Osteoblast (primary cell): ENCODE measurements around the gene TCF12. TPM values are rescaled to one million over a fixed set of nuclear protein-coding genes. Genes with fewer than 3 reads are reported as not detected.

Source experiments
- DNase-seq: peaks from one replicate; pipeline ENCODE4 v3.0.0; 2011; ENCODE audit warnings: low spot score, mixed read lengths; ENCODE audit not compliant: insufficient read length; ENCODE audit errors: missing footprints
- H2AFZ ChIP-seq: 2 replicates; pipeline ENCODE4 v1.6.0; 2011; ENCODE audit warnings: mild to moderate bottlenecking, low read length
- H3K27ac ChIP-seq: 2 replicates; pipeline ENCODE4 v1.5.1; 2011; ENCODE audit warnings: mild to moderate bottlenecking, low read depth, low read length, moderate library complexity
- H3K27me3 ChIP-seq: 2 replicates; pipeline ENCODE4 v1.6.0; 2012; ENCODE audit warnings: mild to moderate bottlenecking, control low read depth, inconsistent platforms, low read length, moderate library complexity; ENCODE audit not compliant: insufficient read depth
- H3K36me3 ChIP-seq: 2 replicates; pipeline ENCODE4 v1.5.1; 2011; ENCODE audit warnings: mild to moderate bottlenecking, low read length, control low read depth, moderate library complexity; ENCODE audit not compliant: insufficient read depth
- H3K4me1 ChIP-seq: 2 replicates; pipeline ENCODE4 v1.5.1; 2011; ENCODE audit warnings: mild to moderate bottlenecking, low read length, control low read depth, moderate library complexity; ENCODE audit not compliant: insufficient read depth
- H3K4me2 ChIP-seq: 2 replicates; pipeline ENCODE4 v1.6.0; 2011; ENCODE audit warnings: mild to moderate bottlenecking, low read length; ENCODE audit not compliant: insufficient read depth
- H3K4me3 ChIP-seq: fragments of 200-600 bp; sonication (generic); 3 replicates; pipeline ENCODE4 v1.5.1; 2012; ENCODE audit warnings: mild to moderate bottlenecking, low read length, inconsistent platforms; ENCODE audit not compliant: insufficient read depth
- H3K79me2 ChIP-seq: 2 replicates; pipeline ENCODE4 v1.6.0; 2012; ENCODE audit warnings: mild to moderate bottlenecking, low read length, control low read depth, inconsistent platforms; ENCODE audit not compliant: insufficient read depth
- H3K9me3 ChIP-seq: 2 replicates; pipeline ENCODE4 v1.5.1; 2011; ENCODE audit warnings: low read depth, low read length, control low read depth
- H4K20me1 ChIP-seq: 2 replicates; pipeline ENCODE4 v1.6.0; 2012; ENCODE audit warnings: mild to moderate bottlenecking, low read length, control low read depth; ENCODE audit not compliant: insufficient read depth
- total RNA-seq: library from RNA; depleted of rRNA; stranded (reverse); fragments of >200 nt; gene quantifications from 2 replicates; pipeline ENCODE4 v1.2.3, GENCODE V29; 2012
- TF ChIP-seq, protein P1 (sequence below): IDR thresholded peaks from 2 replicates; pipeline ENCODE4 v1.5.1; 2011; ENCODE audit warnings: mild to moderate bottlenecking, low read depth, low read length, moderate library complexity; ENCODE audit errors: extremely low read depth

Gene TCF12
- total RNA-seq, 1 donor: 86.5 TPM

- Histone ChIP-seq H3K79me2 (peaks cover 2% of the 10 kb centered on the region), H3K4me3 (no peak overlapping the region), H3K36me3 (no peaks in the 10 kb centered on the region), H3K27ac (no peak overlapping the region), H3K4me2 (no peak overlapping the region), H3K4me1 (peaks cover 31% of the 10 kb centered on the region), H3K27me3 (no peaks in the 10 kb centered on the region), H2AFZ (no peak overlapping the region), H3K9me3 (no peaks in the 10 kb centered on the region), H4K20me1 (no peaks in the 10 kb centered on the region)
- TF ChIP-seq, protein P1, sequence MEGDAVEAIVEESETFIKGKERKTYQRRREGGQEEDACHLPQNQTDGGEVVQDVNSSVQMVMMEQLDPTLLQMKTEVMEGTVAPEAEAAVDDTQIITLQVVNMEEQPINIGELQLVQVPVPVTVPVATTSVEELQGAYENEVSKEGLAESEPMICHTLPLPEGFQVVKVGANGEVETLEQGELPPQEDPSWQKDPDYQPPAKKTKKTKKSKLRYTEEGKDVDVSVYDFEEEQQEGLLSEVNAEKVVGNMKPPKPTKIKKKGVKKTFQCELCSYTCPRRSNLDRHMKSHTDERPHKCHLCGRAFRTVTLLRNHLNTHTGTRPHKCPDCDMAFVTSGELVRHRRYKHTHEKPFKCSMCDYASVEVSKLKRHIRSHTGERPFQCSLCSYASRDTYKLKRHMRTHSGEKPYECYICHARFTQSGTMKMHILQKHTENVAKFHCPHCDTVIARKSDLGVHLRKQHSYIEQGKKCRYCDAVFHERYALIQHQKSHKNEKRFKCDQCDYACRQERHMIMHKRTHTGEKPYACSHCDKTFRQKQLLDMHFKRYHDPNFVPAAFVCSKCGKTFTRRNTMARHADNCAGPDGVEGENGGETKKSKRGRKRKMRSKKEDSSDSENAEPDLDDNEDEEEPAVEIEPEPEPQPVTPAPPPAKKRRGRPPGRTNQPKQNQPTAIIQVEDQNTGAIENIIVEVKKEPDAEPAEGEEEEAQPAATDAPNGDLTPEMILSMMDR: no peak
- no peak for DNase-seq
Measured at GRCh38 chr15:57152133-57152532, 233.7 kb downstream of the TCF12 start.

- Histone ChIP-seq H3K27me3 (no peaks in the 10 kb centered on the region), H3K4me2 (no peak overlapping the region), H3K36me3 (no peaks in the 10 kb centered on the region), H3K79me2 (peaks cover 2% of the 10 kb centered on the region), H3K9me3 (no peaks in the 10 kb centered on the region), H2AFZ (no peak overlapping the region), H3K4me3 (no peak overlapping the region), H3K27ac (no peak overlapping the region), H4K20me1 (no peaks in the 10 kb centered on the region), H3K4me1 (peaks cover 31% of the 10 kb centered on the region)
- TF ChIP-seq, protein P1: no peak
- DNase-seq: no peak
Measured at GRCh38 chr15:57152666-57153539, 234.5 kb downstream of the TCF12 start.

GRCh38 chr15:57156210-57156884 is 237.9 kb downstream of the TCF12 start:
- no peak overlapping the region for H3K27ac ChIP-seq
- TF ChIP-seq, protein P1: no peak
- H3K4me2 ChIP-seq: no peak overlapping the region
- peaks cover 34% of the 10 kb centered on the region for H3K4me1 ChIP-seq
- H3K9me3 ChIP-seq: no peaks in the 10 kb centered on the region
- H3K27me3 ChIP-seq: no peaks in the 10 kb centered on the region
- no peaks in the 10 kb centered on the region for H4K20me1 ChIP-seq
- no peak for DNase-seq
- H3K4me3 ChIP-seq: no peak overlapping the region
- no peak overlapping the region for H2AFZ ChIP-seq
- no peaks in the 10 kb centered on the region for H3K79me2 ChIP-seq
- no peaks in the 10 kb centered on the region for H3K36me3 ChIP-seq

- Histone ChIP-seq H3K27me3 (no peaks in the 10 kb centered on the region), H3K4me2 (peak overlapping the region; percentile 20), H3K36me3 (no peaks in the 10 kb centered on the region), H3K4me3 (no peak overlapping the region), H3K27ac (peak overlapping the region; percentile 17), H3K4me1 (peaks cover 34% of the 10 kb centered on the region), H2AFZ (no peak overlapping the region), H4K20me1 (no peaks in the 10 kb centered on the region), H3K9me3 (no peaks in the 10 kb centered on the region), H3K79me2 (no peaks in the 10 kb centered on the region)
- no peak for DNase-seq
- TF ChIP-seq, protein P1: no peak
Measured at GRCh38 chr15:57158589-57158988, 240.1 kb downstream of the TCF12 start.
